ENCODE measurements around the gene CA10.

Gene CA10

DNA sequence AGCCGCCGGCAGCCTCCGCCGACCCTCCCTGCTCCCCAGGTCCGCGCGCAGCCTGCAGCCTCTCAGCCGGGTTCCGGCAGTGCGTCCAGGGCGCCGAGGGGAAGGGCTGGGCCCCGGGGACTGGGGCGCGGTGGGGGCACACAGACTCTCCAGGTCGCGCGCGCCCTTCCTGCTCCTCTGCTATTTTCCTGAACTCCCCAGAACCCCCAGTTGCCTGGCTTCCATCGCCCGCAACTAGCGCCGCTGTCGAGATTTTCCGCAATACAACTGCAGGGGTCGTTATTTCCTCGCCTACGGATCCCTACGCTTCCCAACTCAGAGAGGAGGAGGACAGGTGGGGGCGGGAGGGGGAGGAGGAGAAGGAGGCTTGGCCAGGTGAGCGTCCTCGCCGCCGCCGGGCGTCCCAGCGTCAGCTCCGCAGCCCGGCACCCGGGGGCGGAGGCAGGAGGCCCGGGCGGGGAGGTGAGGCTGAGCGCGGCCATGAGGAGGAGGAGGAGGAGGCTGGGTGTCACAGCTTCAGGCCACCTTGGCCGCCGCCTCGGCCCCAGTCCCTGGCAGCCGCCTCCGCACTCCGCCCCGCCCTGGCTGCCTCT is at the start of gene CA10:
Gene CA10, minus strand, starts transcription at position 265 of the 593 bp plus-strand sequence.
- DNase-seq, result no peak

DNA sequence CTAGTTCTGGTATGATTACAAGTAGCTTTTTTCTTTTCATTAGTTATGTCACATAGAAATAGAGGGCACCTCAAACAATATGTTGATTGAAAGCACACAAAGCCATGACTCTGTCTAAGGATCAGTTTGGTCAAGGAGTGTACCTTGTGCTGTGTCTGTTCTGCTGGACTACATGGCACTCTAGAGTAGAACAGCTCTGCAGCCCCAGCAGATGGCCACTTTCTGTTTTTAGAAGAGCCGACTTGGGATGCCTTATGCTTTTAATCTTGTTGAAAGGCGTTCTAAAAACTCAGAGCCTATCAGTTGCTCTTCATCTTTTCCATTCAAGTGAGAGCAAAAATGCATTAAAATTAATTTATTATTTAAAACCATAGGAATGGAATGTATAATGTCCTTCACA is 49.3 kb upstream of the CA10 start:
- DNase-seq, result no peak

DNA sequence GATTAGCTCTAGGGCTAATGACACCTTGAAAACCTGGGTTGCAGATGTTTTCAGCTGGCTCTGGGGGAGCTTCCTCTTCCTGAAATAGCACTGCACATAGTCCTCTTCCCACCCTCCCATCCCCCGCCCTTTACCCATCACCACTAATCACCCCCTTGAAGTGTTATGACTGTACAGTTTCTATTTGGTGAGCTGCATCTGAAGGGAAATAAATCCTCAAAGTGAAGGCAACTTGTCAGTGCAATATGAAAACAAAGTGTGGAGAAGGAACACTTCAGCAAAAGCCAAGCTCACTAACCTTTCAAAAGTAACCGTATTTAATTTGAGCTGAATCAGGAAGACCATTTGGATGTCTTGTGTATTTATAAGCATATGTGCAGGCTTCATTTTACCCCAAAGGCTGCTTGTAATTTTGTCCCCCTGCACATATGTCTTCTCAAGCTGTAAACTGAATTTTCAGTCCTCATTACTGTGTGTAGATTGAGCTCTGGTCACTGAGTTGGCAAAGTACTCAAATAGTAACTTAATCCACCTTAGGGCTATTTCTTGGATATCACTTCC is 44.1 kb upstream of the CA10 start:
- DNase-seq, result no peak

GRCh38 chr17:52201767-52202519 is 43.4 kb upstream of the CA10 start:
- no peak for DNase-seq

DNA sequence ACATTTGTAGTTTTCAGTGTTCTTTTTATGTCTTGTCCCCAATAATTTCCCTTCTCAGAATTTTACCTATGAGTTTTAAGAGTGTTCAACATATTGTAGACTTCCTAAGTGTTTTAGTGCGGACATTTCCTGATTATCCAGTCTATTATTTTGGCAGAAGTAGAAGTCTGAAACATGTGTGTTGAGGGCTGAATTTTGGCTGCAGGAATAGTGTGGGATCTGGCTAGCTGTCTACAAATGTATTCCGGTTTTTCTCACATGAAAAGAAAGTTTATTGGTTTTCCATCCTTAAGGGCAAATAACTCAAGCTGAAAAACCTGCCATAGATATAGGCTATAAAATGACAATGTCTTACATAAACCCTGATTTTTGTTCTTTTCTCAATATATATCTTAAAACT is 33.0 kb upstream of the CA10 start:
- DNase-seq, result no peak

- no peak for DNase-seq
Observed at GRCh38 chr17:52181782-52182181, 23.3 kb upstream of the CA10 start.

DNA sequence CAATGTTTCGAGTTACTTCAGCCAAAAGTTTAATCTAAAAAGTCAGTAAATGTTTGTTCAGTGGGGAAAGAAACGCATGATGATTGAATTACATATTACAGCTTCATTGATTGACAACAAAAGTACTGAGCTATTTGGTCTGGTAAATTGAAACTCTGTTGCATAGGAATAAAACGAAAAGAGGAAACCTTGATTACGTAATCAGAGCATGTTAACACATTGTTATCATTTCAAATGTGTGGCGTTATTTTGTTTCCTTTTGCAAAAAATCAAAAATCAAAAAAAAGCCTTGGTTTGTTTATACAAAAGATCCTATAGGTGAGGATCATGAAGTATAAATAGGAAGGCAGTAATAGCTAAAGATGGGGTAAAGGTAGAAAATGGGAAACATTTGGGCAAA is 19.5 kb upstream of the CA10 start:
- no peak for DNase-seq

- DNase-seq, result no peak
Observed at GRCh38 chr17:52170963-52171572, 12.6 kb upstream of the CA10 start.

DNA sequence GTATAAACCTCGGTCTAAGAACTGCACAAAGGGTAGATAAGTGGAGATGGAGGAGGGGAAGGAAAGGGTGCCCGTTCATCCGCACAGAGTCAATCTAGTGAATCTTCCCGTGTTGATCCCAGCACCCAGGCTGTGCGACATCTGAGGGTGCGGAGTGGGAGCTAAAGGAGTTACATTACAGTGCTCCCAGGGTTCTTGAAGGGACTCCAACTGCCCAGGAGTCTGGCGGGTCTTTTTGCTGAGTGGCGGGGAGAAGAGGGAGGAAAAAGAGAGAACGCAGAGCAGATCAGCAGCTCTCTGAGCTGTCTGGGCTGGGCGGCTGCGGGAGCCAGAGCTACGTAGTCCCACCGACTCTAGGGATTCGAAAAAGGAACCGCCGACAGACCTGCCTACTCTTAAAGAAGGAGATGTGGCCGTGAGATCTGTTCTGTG is 1.6 kb upstream of the CA10 start:
- DNase-seq, result no peak

DNA sequence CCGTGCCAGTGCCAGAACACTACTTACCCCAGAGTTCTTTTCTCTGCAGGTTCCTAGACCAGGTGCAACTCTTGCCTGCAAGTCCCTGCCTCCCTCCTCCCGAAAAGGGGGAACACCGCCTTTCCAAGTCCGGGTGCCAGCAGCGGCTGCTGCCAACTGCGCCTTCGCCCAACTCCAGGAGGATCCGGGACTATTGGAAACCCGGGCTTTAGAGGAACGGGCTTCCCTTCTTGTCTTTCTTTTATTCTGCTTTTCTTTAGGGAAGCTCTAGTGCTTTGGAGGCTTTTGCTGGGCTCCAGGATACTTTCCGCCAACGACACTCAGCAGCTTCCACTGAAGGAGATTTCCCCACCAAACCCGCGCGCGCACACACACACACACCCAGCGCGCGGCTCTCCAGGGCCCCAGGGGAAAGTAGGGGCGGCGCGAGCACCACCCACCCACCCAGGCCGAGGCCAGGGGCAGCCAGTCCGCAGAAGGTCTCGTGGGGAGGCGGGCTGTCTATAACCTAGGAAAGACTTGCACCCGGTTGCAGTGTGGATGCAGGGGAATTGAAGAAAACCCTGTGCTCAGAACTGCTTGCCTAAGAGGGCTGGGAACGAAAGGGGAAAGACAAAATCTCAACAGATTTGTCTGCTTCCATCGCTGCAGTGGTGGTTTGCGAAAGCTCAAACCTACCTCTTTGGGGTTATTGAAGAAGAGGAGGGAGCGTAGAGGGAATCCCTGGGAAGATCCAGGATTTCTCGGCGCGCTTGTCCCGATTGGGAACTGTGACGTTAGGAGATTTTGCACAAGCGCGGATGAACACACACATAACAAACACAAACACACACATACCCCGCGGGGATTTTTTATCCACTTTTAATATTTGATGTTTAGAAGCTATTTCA is 977 bp upstream of the CA10 start:
- DNase-seq, result no peak

GRCh38 chr17:52157603-52158449 is 688 bp downstream of the CA10 start:
- no peak for DNase-seq

DNA sequence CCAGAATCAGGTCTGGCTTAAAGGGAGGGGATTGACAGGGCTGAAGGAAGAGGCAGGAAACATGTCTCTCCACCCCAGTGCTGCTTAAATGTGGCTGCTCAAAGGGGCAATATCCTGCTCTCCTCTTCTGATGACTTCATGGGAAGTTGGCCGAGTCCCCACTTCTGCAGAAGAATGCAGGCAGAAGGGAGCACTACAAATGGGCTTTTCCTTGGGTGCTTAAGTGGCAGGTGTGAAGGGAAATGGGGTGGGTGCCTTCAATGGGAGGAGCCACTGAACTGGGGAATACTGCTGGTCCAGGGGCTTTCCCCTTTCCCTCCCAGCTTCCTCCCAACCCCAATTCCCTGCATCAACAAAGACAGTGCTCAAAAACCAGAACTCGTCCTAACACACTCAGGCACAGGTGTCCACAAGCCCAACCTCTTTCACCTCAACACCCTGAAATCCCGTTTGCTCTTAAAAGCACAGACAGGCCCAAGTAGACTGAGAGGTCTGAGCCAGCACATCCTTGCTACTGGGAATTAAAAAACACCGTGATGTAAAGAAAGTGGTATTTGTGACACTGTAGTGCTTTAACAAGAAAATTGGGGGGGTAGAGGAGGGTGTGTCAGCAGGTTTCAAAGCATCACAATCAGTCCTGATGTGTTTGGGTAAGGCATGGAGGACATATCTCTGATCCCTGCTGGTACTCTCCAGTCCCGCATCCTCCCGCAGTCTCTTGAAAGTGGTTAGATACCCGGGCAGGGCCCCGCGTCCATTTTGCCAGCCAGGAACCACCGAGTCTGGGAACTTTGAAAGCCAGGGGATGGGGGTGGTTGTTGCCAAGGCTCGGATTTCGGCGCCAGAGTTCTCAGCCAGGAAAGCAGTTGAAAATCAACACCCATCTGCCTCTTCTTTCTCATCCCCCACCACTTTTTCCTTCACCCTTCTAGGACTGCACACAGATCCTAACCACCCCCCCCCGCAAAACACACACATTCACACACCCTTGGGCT is 1.6 kb downstream of the CA10 start:
- no peak for DNase-seq

GRCh38 chr17:52155301-52155700 is 3.2 kb downstream of the CA10 start:
- DNase-seq, result no peak

- no peak for DNase-seq
Observed at GRCh38 chr17:52154466-52154865, 4.0 kb downstream of the CA10 start.

DNA sequence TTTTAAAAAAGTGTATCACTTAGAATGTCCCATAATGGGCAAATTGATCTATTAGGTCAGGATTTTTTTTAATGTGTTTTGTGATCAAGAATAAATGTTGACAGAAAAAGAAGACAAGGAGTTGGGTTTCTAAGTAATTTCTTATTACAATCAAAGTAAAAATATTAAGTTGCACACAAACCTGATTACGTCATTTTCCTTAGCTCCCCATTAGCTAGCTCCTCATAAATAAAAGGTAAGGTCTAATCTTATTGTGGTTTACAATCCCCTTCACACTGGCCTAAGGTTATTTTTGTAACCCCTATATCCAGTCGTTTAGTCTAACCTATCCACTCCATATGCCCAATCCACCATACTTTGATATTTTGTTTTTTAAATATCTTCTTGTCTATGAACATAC is 7.6 kb downstream of the CA10 start:
- DNase-seq, result no peak

- DNase-seq, result no peak
Observed at GRCh38 chr17:52149626-52150025, 8.9 kb downstream of the CA10 start.

- DNase-seq, result no peak
Observed at GRCh38 chr17:52148969-52149351, 9.6 kb downstream of the CA10 start.

GRCh38 chr17:52148288-52148968 is 10.1 kb downstream of the CA10 start:
- no peak for DNase-seq

GRCh38 chr17:52147872-52148271 is 10.6 kb downstream of the CA10 start:
- DNase-seq, result no peak

DNA sequence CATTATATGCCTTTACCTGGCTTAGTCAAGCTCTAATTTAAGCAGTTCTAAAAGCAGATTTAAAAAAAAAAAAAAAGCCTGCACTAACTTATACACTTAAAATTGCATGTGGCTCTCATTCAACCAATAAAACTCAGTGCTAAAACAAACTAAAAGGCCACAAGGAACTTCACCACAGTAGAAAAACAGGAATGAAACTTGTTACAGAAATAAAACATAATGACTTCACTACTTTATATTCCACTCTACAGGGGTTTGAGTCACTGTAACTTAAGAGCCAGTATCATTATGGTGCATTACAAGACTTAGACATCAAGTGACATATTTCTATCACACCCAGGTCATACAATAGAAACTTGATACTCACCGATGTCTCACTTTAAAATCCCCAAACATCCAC is 11.1 kb downstream of the CA10 start:
- no peak for DNase-seq
